ENCODE results near the gene LPIN2.

LPIN2 gene

DNA sequence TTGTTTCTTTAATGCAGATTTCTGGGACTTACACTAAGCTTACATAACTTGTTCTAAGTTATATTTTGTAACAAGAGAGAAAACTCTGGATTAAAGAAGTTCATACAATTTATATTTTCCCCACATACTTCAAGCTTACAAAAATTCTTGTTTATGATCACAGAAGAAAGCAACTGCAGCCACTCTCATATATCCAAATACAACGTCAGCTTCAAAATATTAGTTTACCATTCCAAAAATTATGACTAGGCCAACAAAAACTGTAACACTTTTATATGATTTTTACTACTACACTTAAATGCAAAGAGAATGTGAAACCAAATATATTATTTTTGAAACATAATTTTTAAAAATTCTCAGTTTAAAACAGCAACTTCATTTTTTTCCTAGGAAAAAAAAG, 30.9 kb downstream of the LPIN2 start:
- Histone ChIP-seq H3K27me3 (ENCODE audit: control insufficient read depth, insufficient read depth, low read length, poor library complexity, severe bottlenecking) (no peaks in the 10 kb centered on the region), H3K4me3 (ENCODE audit: insufficient read depth, low read depth, low read length) (no peak overlapping the region), H3K36me3 (ENCODE audit: control insufficient read depth, insufficient read depth, low read length) (no peaks in the 10 kb centered on the region), H3K27ac (ENCODE audit: insufficient read depth, low read depth, low read length, poor library complexity, severe bottlenecking) (no peak overlapping the region), H3K9me3 (ENCODE audit: control insufficient read depth, low read length) (no peaks in the 10 kb centered on the region), H3K4me1 (ENCODE audit: control insufficient read depth, insufficient read depth, low read length) (no peaks in the 10 kb centered on the region)
- WGBS, 2 experiments = 80 to 100% methylated on average over 1 of the region's 1 CpG

DNA sequence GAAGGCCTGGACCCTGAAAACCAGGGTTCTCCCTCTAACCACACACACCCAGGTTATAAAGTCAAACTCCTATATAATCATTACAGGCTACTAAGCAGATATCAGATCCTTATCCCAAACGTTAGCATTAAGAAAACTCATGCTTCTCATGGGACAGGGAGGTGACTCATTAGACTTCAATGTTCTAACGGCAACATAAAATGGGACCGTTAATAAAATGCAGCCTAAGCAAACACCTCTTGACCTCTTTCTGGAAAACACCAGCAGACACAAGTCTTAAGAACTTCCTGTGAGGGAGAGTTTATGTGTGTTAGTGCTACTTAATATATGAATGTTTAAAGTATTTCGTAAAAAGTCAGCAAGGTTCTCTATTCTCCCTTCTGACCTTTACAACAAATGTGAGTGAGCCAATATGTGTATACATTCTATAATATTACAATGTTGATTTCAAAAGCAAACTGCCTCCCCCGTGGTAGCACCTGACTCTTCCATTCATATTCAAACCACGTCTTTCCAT, 31.7 kb downstream of the LPIN2 start:
- Histone ChIP-seq H3K27ac (ENCODE audit: insufficient read depth, low read depth, low read length, poor library complexity, severe bottlenecking) (no peak overlapping the region), H3K9me3 (ENCODE audit: control insufficient read depth, low read length) (no peaks in the 10 kb centered on the region), H3K4me1 (ENCODE audit: control insufficient read depth, insufficient read depth, low read length) (no peaks in the 10 kb centered on the region), H3K27me3 (ENCODE audit: control insufficient read depth, insufficient read depth, low read length, poor library complexity, severe bottlenecking) (no peaks in the 10 kb centered on the region), H3K4me3 (ENCODE audit: insufficient read depth, low read depth, low read length) (no peak overlapping the region), H3K36me3 (ENCODE audit: control insufficient read depth, insufficient read depth, low read length) (no peaks in the 10 kb centered on the region)
- 48 to 49% methylated on average over 5 of the region's 6 CpGs for WGBS, 2 experiments

DNA sequence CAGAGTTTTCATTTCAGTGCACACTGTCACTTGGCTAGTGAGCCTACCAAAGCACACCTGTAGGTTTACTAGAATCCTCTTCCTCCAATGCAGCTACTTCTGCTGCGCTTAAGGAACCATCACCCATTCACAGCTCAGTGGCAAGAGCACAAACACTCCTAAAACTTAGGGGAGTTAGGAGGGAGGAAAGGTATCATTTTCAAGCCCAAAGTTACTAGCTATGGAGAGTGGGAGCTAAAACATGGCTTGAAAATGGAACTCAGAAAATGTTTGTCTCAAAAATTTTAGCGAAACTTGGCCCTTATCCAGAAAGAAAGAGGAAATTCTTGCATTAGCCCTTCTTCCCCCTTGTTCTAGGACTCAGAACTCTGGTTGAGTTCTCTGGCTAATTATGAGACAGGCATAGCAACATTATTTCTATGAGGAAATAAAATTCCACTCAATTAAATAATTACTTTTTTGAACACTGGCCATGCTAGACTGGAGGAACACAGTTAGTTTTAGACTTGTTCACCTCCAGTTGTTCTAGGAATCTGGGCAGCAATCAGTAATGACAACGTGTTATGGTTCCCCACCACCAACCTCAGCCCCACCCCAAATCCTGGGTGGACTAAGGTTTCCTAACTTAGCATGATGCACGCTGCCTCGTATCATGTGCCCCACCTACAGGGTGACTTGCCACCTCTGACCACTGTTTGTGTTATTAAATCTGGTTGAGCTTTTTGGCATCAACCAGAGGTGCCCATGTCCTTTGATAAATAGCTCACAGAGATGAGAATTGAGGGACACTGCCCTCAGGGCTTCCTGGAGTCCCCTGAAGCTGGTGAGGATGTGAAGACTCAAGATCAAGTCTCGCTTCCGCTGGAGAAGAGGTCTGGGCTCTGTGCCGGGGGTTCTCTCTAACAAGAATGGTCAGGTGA, 32.8 kb downstream of the LPIN2 start:
- 84 to 85% methylated on average over 8 of the region's 8 CpGs for WGBS, 2 experiments
- Histone ChIP-seq H3K9me3 (ENCODE audit: control insufficient read depth, low read length) (no peaks in the 10 kb centered on the region), H3K36me3 (ENCODE audit: control insufficient read depth, insufficient read depth, low read length) (no peaks in the 10 kb centered on the region), H3K4me3 (ENCODE audit: insufficient read depth, low read depth, low read length) (no peak overlapping the region), H3K27ac (ENCODE audit: insufficient read depth, low read depth, low read length, poor library complexity, severe bottlenecking) (no peak overlapping the region), H3K4me1 (ENCODE audit: control insufficient read depth, insufficient read depth, low read length) (no peaks in the 10 kb centered on the region), H3K27me3 (ENCODE audit: control insufficient read depth, insufficient read depth, low read length, poor library complexity, severe bottlenecking) (no peaks in the 10 kb centered on the region)

GRCh38 chr18:2979129-2979528, 33.8 kb downstream of the LPIN2 start:
- Histone ChIP-seq H3K27ac (ENCODE audit: insufficient read depth, low read depth, low read length, poor library complexity, severe bottlenecking) (no peak overlapping the region), H3K27me3 (ENCODE audit: control insufficient read depth, insufficient read depth, low read length, poor library complexity, severe bottlenecking) (no peaks in the 10 kb centered on the region), H3K9me3 (ENCODE audit: control insufficient read depth, low read length) (no peaks in the 10 kb centered on the region), H3K4me3 (ENCODE audit: insufficient read depth, low read depth, low read length) (no peak overlapping the region), H3K4me1 (ENCODE audit: control insufficient read depth, insufficient read depth, low read length) (no peaks in the 10 kb centered on the region), H3K36me3 (ENCODE audit: control insufficient read depth, insufficient read depth, low read length) (no peaks in the 10 kb centered on the region)
- WGBS, 2 experiments = 93 to 95% methylated on average over 3 of the region's 3 CpGs

GRCh38 chr18:2978661-2979106, 34.3 kb downstream of the LPIN2 start:
- Histone ChIP-seq H3K4me3 (ENCODE audit: insufficient read depth, low read depth, low read length) (no peak overlapping the region), H3K9me3 (ENCODE audit: control insufficient read depth, low read length) (no peaks in the 10 kb centered on the region), H3K36me3 (ENCODE audit: control insufficient read depth, insufficient read depth, low read length) (no peaks in the 10 kb centered on the region), H3K27ac (ENCODE audit: insufficient read depth, low read depth, low read length, poor library complexity, severe bottlenecking) (no peak overlapping the region), H3K4me1 (ENCODE audit: control insufficient read depth, insufficient read depth, low read length) (no peaks in the 10 kb centered on the region), H3K27me3 (ENCODE audit: control insufficient read depth, insufficient read depth, low read length, poor library complexity, severe bottlenecking) (no peaks in the 10 kb centered on the region)
- WGBS, 2 experiments = 93 to 95% methylated on average over 3 of the region's 3 CpGs

GRCh38 chr18:2978208-2978607, 34.7 kb downstream of the LPIN2 start:
- 92 to 95% methylated on average over 3 of the region's 3 CpGs for WGBS, 2 experiments
- no peak overlapping the region for H3K27ac ChIP-seq (ENCODE audit: insufficient read depth, low read depth, low read length, poor library complexity, severe bottlenecking)
- no peaks in the 10 kb centered on the region for H3K4me1 ChIP-seq (ENCODE audit: control insufficient read depth, insufficient read depth, low read length)

GRCh38 chr18:2976218-2977132, 36.5 kb downstream of the LPIN2 start:
- WGBS, 2 experiments = 92 to 95% methylated on average over 8 of the region's 8 CpGs
- H3K4me1 ChIP-seq (ENCODE audit: control insufficient read depth, insufficient read depth, low read length) = no peaks in the 10 kb centered on the region

More at GRCh38 chr18:2978208-2978607, 34.7 kb downstream of the LPIN2 start:
- Histone ChIP-seq H3K4me3 (ENCODE audit: insufficient read depth, low read depth, low read length) (no peak overlapping the region), H3K27me3 (ENCODE audit: control insufficient read depth, insufficient read depth, low read length, poor library complexity, severe bottlenecking) (no peaks in the 10 kb centered on the region), H3K9me3 (ENCODE audit: control insufficient read depth, low read length) (no peaks in the 10 kb centered on the region), H3K36me3 (ENCODE audit: control insufficient read depth, insufficient read depth, low read length) (no peaks in the 10 kb centered on the region)

GRCh38 chr18:2974731-2975130, 38.2 kb downstream of the LPIN2 start:
- H3K4me1 ChIP-seq (ENCODE audit: control insufficient read depth, insufficient read depth, low read length) = no peaks in the 10 kb centered on the region
- 89 to 98% methylated on average over 2 to 3 of the region's 3 CpGs for WGBS, 2 experiments
- no peaks in the 10 kb centered on the region for H3K27me3 ChIP-seq (ENCODE audit: control insufficient read depth, insufficient read depth, low read length, poor library complexity, severe bottlenecking)

More at GRCh38 chr18:2976218-2977132, 36.5 kb downstream of the LPIN2 start:
- H3K27ac ChIP-seq (ENCODE audit: insufficient read depth, low read depth, low read length, poor library complexity, severe bottlenecking) = no peak overlapping the region
- H3K9me3 ChIP-seq (ENCODE audit: control insufficient read depth, low read length) = no peaks in the 10 kb centered on the region
- no peaks in the 10 kb centered on the region for H3K27me3 ChIP-seq (ENCODE audit: control insufficient read depth, insufficient read depth, low read length, poor library complexity, severe bottlenecking)
- no peaks in the 10 kb centered on the region for H3K36me3 ChIP-seq (ENCODE audit: control insufficient read depth, insufficient read depth, low read length)
- H3K4me3 ChIP-seq (ENCODE audit: insufficient read depth, low read depth, low read length) = no peak overlapping the region

DNA sequence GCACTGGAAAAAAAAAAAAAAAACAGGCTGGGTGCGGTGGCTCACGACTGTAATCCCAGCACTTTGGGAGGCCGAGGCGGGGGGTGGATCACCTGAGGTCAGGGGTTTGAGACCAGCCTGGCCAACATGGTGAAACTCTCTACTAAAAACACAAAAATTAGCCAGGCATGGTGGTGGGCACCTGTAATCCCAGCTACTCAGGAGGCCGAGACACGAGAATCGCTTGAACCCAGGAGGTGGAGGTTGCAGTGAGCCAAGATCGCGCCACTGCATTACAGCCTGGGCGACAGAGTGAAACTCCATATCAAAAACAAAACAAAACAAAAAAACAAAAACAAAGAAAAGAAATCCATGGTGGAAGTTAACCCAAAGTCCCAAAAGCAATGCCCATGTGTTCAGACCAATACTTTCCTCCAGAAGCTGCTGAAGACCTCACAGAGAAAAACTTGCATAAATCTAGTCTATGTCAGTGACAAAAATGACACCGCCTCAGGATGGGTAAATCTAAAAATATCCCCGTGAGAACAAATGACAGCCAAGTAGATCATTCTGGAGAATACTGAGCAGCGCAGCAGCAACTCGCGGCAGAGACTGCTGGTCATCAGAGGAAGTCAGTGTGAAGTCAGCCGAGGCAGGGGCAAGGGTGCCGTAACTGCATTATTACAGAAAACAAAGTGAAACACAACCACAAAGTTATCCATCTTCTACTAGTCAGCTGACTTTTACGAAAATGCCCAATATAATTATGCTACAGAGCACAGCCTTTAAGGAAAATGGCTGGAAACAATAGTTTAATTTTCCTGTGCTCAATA, 41.0 kb downstream of the LPIN2 start:
- Histone ChIP-seq H3K4me3 (ENCODE audit: insufficient read depth, low read depth, low read length) (no peak overlapping the region), H3K27ac (ENCODE audit: insufficient read depth, low read depth, low read length, poor library complexity, severe bottlenecking) (no peak overlapping the region), H3K36me3 (ENCODE audit: control insufficient read depth, insufficient read depth, low read length) (no peaks in the 10 kb centered on the region), H3K9me3 (ENCODE audit: control insufficient read depth, low read length) (no peaks in the 10 kb centered on the region), H3K4me1 (ENCODE audit: control insufficient read depth, insufficient read depth, low read length) (no peaks in the 10 kb centered on the region), H3K27me3 (ENCODE audit: control insufficient read depth, insufficient read depth, low read length, poor library complexity, severe bottlenecking) (no peaks in the 10 kb centered on the region)
- 94% methylated on average over 18 of the region's 18 CpGs for WGBS, 2 experiments

More at GRCh38 chr18:2974731-2975130, 38.2 kb downstream of the LPIN2 start:
- Histone ChIP-seq H3K36me3 (ENCODE audit: control insufficient read depth, insufficient read depth, low read length) (no peaks in the 10 kb centered on the region), H3K9me3 (ENCODE audit: control insufficient read depth, low read length) (no peaks in the 10 kb centered on the region), H3K4me3 (ENCODE audit: insufficient read depth, low read depth, low read length) (no peak overlapping the region), H3K27ac (ENCODE audit: insufficient read depth, low read depth, low read length, poor library complexity, severe bottlenecking) (no peak overlapping the region)

Measured in ectodermal cell (in vitro differentiated cells).